Adrenal gland (tissue), 5 donors: ENCODE data around the gene ADAMTSL1.

Source experiments
- CTCF ChIP-seq, 6 experiments: fragments of 450-650 bp in 4 of 6; fragments of 200-600 bp in 2 of 6; sonication (generic) in 1 of 6; IDR thresholded peaks; 1 replicate in 5 of 6; 2 replicates in 1 of 6; pipeline versions ENCODE4 v1.5.1 to v1.8.0; 2016 to 2021; ENCODE audit warnings: antibody characterized with exemption in 6 of 6, mild to moderate bottlenecking in 2 of 6, moderate library complexity in 1 of 6
- POLR2A ChIP-seq, 2 donors: fragments of 450-650 bp; IDR thresholded peaks; one replicate each; pipeline ENCODE4 v1.6.1; 2017; ENCODE audit warnings: antibody characterized with exemption in 2 of 2, mild to moderate bottlenecking in 2 of 2, moderate library complexity in 1 of 2
- donor health status: DM: no; HTN: no; CAD: no.

GRCh38 chr9:18665947-18666346, 192.0 kb downstream of the ADAMTSL1 start:
- no peak for TF ChIP-seq CTCF (IDR thresholded peaks at IDR 0.05)
- no peak for TF ChIP-seq POLR2A (IDR thresholded peaks at IDR 0.05)
